Choroid plexus epithelial cell (primary cell): ENCODE measurements around the gene RAPGEF5.

ENCODE experiments used
- DNase-seq: peaks from one replicate; pipeline ENCODE4 v3.0.0-alpha.2; 2010; ENCODE audit warnings: low read depth
- H3K4me3 ChIP-seq: 2 replicates; pipeline ENCODE4 v1.5.1; 2011; ENCODE audit warnings: low read depth, mild to moderate bottlenecking, control low read depth, low read length, moderate library complexity
- CTCF ChIP-seq: conservative IDR thresholded peaks from 2 replicates; pipeline ENCODE4 v1.5.1; 2011; ENCODE audit warnings: low read depth, mild to moderate bottlenecking, control low read depth, inconsistent platforms, low read length, moderate library complexity

Gene RAPGEF5

GRCh38 chr7:22356701-22357310 is at the start of gene RAPGEF5:
Gene RAPGEF5 (minus strand): TSS chr7:22357154. CDS start chr7:22357060, 94 bp downstream.
- TF ChIP-seq CTCF = no peak
- no peak for DNase-seq
- H3K4me3 ChIP-seq = peak within 1 kb of the TSS; percentile 35

- H3K4me3 ChIP-seq = no peak overlapping the region
- DNase-seq = no peak
- TF ChIP-seq CTCF = no peak
Observed at GRCh38 chr7:22406715-22407114, 49.8 kb upstream of the RAPGEF5 start.

GRCh38 chr7:22404421-22405023 is 47.6 kb upstream of the RAPGEF5 start:
- DNase-seq = no peak
- no peak for TF ChIP-seq CTCF
- no peak overlapping the region for H3K4me3 ChIP-seq

- H3K4me3 ChIP-seq = no peak overlapping the region
- no peak for DNase-seq
- TF ChIP-seq CTCF = no peak
Observed at GRCh38 chr7:22403344-22403743, 46.4 kb upstream of the RAPGEF5 start.

- H3K4me3 ChIP-seq = no peak overlapping the region
- DNase-seq = no peak
- no peak for TF ChIP-seq CTCF
Observed at GRCh38 chr7:22402250-22402649, 45.3 kb upstream of the RAPGEF5 start.

- H3K4me3 ChIP-seq = no peak overlapping the region
- no peak for DNase-seq
- no peak for TF ChIP-seq CTCF
Observed at GRCh38 chr7:22400936-22401553, 44.1 kb upstream of the RAPGEF5 start.
